ENCODE data around the gene SLC12A9.

- TF ChIP-seq CTCF (IDR thresholded peaks at IDR 0.05; ENCODE audit: insufficient read depth, low read length, poor library complexity, severe bottlenecking) (no peak), EZH2phosphoT487 (conservative IDR thresholded peaks at IDR 0.05; ENCODE audit: low read length) (no peak)
Measured at GRCh38 chr7:100832281-100832633, 20.3 kb upstream of the SLC12A9 start.
